Epidermal melanocyte (primary cell): ENCODE results near the gene HLA-A.

ENCODE experiments used
- DNase-seq: peaks from one replicate; pipeline ENCODE4 v3.0.0; 2011; ENCODE audit warnings: low spot score; ENCODE audit not compliant: insufficient read length

The HLA-A gene

GRCh38 chr6:29933955-29934354 lies 8.4 kb upstream of the HLA-A start:
- DNase-seq = no peak

DNA sequence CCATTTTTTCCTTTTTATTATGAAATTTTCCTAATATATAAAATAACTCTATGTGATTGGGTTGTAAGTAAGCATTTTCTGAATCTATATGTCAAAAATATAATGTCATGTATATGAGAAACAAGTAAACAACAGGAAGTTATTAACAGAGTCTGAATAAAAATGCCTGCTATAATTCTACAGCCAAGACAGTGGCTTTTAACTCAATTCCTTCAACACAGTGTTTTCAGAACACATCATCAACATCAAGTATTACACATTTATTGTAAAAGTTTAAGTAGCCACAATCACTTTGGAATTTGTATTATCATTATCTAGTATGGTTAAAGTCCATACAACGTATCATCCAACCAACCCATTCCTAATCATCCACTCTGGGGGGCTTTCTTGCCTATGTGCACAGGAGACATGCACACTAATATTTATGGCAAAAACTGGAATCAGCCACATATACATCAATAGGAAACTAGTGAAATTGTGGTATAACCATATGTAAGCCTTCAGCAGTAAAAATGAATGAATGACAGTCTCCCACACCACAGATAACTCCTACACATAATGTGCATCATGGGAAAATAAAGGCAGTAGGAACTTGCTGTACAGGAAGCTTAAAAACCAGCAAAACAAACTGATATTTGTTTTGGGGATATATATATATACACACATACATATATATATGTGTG lies 6.9 kb upstream of the HLA-A start:
- DNase-seq = no peak

DNA sequence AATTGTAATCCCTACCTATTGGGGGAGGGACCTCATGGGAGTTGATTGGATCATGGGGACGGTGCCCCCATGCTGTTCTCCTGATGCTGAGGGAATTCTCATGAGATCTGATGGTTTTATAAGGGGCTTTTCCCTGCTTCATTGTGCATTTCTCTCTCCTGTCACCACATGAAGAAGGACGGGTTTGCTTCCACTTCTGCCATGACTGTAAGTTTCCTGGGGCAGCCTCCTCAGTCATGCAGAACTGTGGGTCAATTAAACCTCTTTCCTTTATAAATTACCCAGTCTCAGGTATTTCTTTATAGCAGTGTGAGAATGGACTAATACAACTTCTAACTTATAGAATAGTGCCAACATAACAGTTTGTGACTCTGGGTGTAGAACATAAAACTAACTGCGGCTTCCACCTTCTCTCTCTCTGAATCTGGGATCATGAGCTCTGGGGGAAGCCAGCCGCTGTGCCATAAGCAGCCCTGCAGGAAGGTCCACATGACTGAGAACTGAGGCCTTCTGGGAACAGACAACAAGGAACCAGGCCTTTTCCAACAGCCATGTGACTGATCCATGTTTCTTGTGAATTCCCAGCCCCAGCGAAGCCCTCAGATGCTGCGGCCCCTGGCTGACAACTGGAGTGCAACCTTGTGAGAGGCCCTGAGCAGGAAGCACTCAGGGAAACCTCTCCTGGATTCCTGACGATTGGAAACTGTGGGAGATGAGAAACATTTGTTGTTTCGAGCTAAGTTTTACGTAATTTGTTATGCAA lies 3.4 kb upstream of the HLA-A start:
- DNase-seq = no peak

- no peak for DNase-seq
These were observed 1.3 kb upstream of the HLA-A start for GRCh38 chr6:29941016-29941415.

DNA sequence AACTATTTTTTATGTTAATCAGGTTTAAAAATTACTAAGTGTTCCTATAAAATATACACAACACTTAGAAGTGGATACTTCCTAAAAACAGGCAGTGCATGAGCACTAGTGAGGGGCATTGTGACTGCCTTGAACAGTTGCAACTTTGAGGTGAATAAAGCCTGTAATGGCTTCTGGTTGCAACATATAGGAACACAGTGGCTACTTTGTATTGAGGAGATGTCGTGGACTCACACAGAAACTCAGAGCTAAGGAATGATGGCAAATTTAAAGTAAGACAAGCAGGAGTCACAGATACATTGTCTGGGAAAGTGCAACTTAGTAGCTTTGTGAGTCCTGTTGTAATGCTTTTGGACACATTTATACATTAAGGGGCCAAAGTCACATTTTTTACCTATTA lies 861 bp upstream of the HLA-A start:
- no peak for DNase-seq

DNA sequence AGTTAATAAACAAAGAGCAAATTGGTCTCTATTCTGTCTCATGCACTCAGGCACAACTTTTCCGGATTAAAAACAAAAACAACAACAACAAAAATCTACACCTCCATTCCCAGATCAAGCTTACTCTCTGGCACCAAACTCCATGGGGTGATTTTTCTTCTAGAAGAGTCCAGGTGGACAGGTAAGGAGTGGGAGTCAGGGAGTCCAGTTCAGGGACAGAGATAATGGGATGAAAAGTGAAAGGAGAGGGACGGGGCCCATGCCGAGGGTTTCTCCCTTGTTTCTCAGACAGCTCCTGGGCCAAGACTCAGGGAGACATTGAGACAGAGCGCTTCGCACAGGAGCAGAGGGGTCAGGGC lies 437 bp upstream of the HLA-A start:
- no peak for DNase-seq

GRCh38 chr6:29943053-29943966 lies 978 bp downstream of the HLA-A start:
- DNase-seq = no peak

GRCh38 chr6:29945281-29945820 lies 3.0 kb downstream of the HLA-A start:
- DNase-seq = no peak

- no peak for DNase-seq
These were observed 4.1 kb downstream of the HLA-A start for GRCh38 chr6:29946223-29947076.

DNA sequence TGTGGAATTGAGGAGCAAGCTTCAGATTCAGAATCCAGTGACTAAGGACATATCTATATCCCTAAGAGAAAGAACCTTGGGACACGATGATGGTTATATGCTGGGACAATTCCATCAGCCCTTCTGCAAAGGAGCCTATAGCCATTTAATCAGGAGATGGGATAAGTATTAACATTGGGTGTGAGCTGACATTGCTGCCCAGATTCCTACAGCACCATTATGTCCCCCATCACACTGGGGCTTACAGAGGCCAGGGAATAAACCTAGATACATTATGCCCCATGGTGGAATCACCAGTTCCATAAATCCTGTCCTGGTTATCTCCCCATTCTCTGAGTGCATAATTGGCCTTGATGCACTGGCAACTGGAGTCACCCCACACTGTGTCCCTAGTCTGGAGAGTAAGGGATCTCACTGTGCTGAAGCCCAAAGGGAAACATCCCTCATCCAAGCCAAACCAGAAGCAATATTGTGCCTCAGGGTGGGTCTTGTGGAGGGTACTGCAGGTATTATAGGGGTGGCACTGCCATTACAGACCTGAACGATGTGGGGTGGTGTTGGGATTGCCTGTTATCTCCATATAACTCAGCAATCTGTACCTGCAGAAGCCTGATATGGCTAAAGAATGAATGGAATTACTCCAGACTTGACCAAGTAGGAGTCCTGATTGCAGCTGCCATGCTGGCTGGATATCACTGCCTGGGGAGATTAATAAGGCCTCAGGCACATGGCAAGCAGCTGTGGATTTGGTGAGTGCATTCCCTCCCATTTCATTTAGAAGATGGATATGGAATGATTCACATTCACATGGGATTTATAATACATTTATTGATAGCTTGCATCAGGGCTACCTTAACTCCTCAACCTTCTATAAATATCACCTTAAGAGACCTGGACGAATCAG lies 5.0 kb downstream of the HLA-A start:
- no peak for DNase-seq

DNA sequence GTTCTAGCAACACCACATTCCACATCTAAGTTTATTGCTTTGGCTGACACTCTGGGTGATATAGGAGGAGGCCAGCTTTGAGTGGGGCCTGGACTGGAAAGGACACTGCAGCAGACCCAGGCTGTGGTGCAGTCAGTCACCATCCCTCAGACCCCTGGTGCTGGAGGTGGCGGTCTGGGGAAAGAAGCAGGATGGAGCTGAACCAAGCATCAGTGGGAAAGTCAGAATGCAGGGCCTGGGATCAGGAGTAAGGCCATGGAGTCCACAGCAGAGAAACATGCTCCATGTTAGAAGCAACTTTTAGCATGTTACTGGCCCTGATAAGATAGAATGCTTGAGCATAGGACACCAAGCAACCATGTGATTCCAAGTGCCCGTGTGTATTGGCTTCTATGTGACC lies 5.9 kb downstream of the HLA-A start:
- no peak for DNase-seq

- no peak for DNase-seq
These were observed 7.6 kb downstream of the HLA-A start for GRCh38 chr6:29949934-29950333.

- DNase-seq = no peak
These were observed 9.6 kb downstream of the HLA-A start for GRCh38 chr6:29951882-29952281.

DNA sequence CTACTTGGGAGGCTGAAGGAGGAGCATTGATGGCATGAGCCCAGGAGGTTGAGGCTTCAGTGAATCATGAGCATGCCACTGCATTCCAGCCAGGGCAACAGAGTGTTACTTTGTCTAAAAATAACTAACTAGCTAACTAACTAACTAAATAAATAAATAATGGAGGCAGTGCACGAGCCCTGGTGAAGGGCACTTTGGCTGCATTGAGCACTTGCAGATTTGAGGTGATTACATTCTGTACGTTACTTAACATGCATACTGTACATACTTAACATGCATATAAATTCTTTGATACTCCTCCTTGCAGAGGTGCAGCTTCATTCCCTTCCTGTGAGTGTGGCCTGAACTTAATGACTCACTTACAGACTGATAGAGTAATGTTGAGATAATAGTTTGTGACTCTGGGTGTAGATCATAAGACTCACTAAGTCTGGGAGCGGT lies 10.7 kb downstream of the HLA-A start:
- no peak for DNase-seq

- no peak for DNase-seq
These were observed 11.4 kb downstream of the HLA-A start for GRCh38 chr6:29953686-29954085.

DNA sequence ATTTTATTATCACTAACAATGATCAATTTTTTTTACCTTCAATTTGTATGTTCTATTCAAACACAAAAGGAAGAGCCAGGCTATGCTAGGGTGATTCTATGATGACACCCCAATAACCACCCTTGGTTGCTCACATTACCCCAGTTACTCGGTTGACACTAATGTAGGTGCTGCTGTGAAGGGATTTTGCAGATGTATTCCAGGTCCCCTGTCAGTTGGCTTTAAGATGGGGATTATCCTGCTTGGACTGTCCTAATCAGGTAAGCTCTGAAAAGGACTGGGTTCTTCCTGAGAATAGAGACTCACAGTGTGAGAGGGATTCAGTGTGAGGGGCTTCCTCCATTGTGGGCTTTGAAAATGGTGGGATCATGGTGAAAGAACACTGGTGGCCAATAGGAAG lies 11.9 kb downstream of the HLA-A start:
- DNase-seq = no peak

- DNase-seq = no peak
These were observed 13.5 kb downstream of the HLA-A start for GRCh38 chr6:29955783-29956182.

- no peak for DNase-seq
These were observed 14.2 kb downstream of the HLA-A start for GRCh38 chr6:29956518-29956917.

- DNase-seq = no peak
These were observed 15.7 kb downstream of the HLA-A start for GRCh38 chr6:29958046-29958445.

- DNase-seq = no peak
These were observed 16.6 kb downstream of the HLA-A start for GRCh38 chr6:29958921-29959320.
